GM03348 (cell line): ENCODE data around the gene DPRX.
"Not testable (repeated sequence)": the region's sequence is repeated elsewhere in the genome, so short reads cannot be mapped to it uniquely, and the experiment has no call there.

Source experiments
- DNase-seq: peaks from one replicate; pipeline ENCODE4 v3.0.0; 2012; ENCODE audit warnings: low spot score

The DPRX gene

DNA sequence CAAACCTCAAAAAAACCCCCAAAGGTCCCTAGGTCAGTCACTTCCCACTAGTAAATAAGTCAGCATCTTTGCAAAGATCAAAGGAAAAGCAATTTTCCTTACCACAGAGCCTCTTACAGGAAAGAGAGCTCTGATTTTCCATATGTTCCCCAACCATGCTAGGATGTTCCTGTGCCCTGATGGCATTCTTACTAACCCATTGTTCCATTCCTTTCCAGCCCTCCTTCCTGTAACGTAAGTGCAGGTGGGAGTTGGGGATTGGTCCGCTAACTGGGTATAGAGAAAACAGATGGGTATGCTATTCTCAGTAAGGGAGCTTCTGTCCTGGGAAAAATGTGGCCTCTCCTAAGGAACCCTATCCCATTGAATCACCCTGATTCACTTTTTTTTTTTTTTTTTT lies 14.3 kb downstream of the DPRX start:
- no peak for DNase-seq

GRCh38 chr19:53647350-53647749 lies 15.6 kb downstream of the DPRX start:
- DNase-seq: no peak

DNA sequence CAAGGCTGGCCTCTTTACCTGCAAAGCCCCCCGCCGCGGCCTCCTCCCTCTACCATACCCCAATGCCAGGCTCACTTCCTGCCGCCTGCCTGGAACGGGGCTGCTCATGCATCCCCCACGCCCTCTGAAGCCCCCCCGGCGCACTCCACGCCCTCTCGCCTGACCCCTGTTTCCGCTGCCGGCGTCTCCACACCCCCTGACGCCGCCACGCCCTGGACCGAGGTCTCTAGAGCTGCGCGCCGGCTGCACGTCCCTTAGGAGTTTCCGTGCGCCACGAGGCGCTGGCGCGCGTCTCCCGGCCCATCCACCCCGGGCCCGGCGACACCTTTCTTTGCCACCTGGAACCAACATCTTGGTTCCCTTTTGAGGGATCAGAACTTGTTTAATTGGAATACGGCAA lies 16.0 kb downstream of the DPRX start:
- DNase-seq: no peak

- no peak for DNase-seq
These were observed 18.2 kb downstream of the DPRX start for GRCh38 chr19:53649746-53650593.

GRCh38 chr19:53652476-53652875 lies 20.7 kb downstream of the DPRX start:
- DNase-seq: no peak

GRCh38 chr19:53655042-53655665 lies 23.4 kb downstream of the DPRX start:
- no peak for DNase-seq

DNA sequence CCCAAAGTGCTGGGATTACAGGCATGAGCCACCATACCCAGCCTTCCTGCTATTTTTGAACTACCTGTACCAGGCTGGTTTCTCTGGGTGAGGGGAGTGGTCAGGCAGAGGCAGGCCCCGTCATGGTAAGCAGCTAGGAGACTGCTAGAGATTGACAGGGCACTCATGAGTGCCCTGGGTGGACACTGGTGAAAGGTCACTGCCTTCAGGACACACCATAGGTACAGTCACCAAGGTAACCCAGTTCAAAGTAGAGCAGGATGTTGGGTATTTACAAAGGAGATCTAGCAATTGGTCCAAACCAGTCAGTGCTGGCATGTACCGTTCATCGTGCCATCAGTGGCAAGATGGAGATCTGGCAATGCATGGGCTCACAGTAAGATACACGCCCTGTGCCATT lies 25.5 kb downstream of the DPRX start:
- DNase-seq: no peak

- DNase-seq: no peak
These were observed 26.0 kb downstream of the DPRX start for GRCh38 chr19:53657778-53658177.

DNA sequence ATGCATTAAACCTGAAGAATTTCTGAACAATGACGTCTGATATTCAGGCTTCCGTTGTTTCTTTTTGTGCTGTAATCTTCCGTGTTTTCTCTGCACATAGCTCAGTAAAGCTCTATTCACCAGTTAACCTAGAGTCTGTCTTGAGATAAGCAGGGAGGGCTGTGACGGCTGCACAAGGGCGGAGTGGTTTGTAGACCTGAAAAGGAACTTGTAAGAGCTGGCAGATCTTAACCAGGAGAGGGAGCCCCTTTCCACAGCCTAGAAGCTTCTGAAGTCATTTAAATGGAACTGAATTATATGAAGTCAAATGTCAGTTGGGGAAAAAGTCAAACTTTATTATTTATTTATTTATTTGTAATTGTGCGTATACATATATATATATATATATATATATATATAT lies 27.5 kb downstream of the DPRX start:
- DNase-seq: no peak

GRCh38 chr19:53660584-53660983 lies 28.8 kb downstream of the DPRX start:
- no peak for DNase-seq

GRCh38 chr19:53662209-53662608 lies 30.4 kb downstream of the DPRX start:
- DNase-seq: no peak

DNA sequence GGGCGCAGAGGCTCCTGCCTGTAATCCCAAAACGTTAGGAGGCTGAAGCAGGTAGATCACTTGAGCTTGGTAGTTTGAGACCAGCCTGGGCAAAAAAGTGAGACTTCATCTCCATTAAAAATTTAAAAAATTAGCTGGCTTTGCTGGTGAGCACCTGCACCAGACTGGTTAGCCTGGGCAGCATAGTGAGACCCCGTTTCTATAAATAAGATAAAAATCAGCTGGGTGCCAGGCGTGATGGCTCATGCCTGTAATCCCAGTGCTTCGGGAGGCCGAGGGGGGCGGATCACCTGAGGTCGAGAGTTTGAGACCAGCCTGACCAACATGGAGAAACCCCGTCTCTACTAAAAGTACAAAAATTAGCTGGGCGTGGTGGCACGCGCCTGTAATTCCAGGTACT lies 32.4 kb downstream of the DPRX start:
- no peak for DNase-seq

DNA sequence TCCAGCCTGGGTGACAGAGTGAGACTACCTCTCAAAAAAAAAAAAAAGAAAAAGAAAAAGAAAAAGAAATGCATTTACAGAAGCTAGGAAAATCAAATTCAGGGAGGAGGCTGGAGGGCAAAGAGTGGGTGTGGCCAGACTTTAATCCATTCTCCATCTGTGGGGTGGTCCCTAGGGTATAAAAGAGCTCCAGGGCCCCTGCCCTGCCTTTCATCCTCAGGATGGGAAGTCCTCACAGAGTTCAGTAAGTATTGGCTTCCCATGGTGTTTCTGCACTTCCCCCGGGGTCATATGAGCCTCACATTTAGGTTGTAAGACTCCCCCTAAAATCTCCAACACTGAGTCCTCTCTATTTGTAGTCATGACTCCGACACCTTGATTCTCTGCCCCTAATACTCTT lies 33.0 kb downstream of the DPRX start:
- DNase-seq: no peak

- DNase-seq: not testable (repeated sequence)
These were observed 34.5 kb downstream of the DPRX start for GRCh38 chr19:53666331-53666730.

GRCh38 chr19:53668804-53669203 lies 37.0 kb downstream of the DPRX start:
- DNase-seq: not testable (repeated sequence)

GRCh38 chr19:53670345-53670744 lies 38.5 kb downstream of the DPRX start:
- DNase-seq: no peak

DNA sequence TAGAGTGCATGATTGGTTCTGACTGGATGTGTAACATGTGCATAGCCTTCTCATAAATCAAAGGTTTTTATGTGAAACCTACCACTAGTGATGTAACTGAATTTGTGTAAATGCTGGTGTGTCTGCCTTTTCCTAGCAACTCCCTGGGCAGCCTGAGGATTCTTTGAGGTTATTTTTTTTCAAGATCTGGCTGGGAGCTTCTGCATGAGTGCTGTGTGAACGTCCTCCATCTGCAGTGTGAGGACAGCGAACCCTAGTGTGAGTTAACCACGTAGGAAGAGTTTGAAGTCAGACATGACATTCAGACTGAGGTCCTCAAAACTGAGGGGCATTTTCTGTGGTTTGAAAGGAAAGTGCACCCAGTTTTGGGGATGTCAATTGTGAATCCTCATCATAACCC lies 39.9 kb downstream of the DPRX start:
- DNase-seq: no peak
